GM18508 (cell line): Measurements from ENCODE around the gene FAM53B.

Experiments
- ATAC-seq: cut with Tn5 transposase; IDR thresholded peaks from one replicate; pipeline ENCODE4 v1.9.1; 2021; ENCODE audit warnings: moderate number of reproducible peaks; ENCODE audit not compliant: insufficient read depth, unreplicated experiment

FAM53B gene

GRCh38 chr10:124639206-124639605, 105.0 kb downstream of the FAM53B start:
- no peak for ATAC-seq

GRCh38 chr10:124637746-124638145, 106.4 kb downstream of the FAM53B start:
- ATAC-seq, result no peak

GRCh38 chr10:124637091-124637700, 107.0 kb downstream of the FAM53B start:
- no peak for ATAC-seq

GRCh38 chr10:124636271-124636995, 107.7 kb downstream of the FAM53B start:
- no peak for ATAC-seq

GRCh38 chr10:124632566-124632965, 111.6 kb downstream of the FAM53B start:
- ATAC-seq, result no peak

- no peak for ATAC-seq
Measured at GRCh38 chr10:124632064-124632531, 112.1 kb downstream of the FAM53B start.

- no peak for ATAC-seq
Measured at GRCh38 chr10:124630551-124630950, 113.6 kb downstream of the FAM53B start.

- no peak for ATAC-seq
Measured at GRCh38 chr10:124629842-124630241, 114.3 kb downstream of the FAM53B start.

GRCh38 chr10:124629415-124629814, 114.8 kb downstream of the FAM53B start:
- no peak for ATAC-seq

GRCh38 chr10:124628676-124629021, 115.5 kb downstream of the FAM53B start:
- ATAC-seq, result no peak

- ATAC-seq, result no peak
Measured at GRCh38 chr10:124627866-124628675, 116.1 kb downstream of the FAM53B start.

GRCh38 chr10:124626759-124627380, 117.3 kb downstream of the FAM53B start:
- peak; percentile 67 for ATAC-seq

- ATAC-seq, result no peak
Measured at GRCh38 chr10:124625831-124626238, 118.3 kb downstream of the FAM53B start.

- ATAC-seq, result no peak
Measured at GRCh38 chr10:124624895-124625294, 119.3 kb downstream of the FAM53B start.

- no peak for ATAC-seq
Measured at GRCh38 chr10:124624466-124624865, 119.7 kb downstream of the FAM53B start.

GRCh38 chr10:124624006-124624405, 120.2 kb downstream of the FAM53B start:
- no peak for ATAC-seq

GRCh38 chr10:124622866-124623536, 121.2 kb downstream of the FAM53B start:
- no peak for ATAC-seq

GRCh38 chr10:124622158-124622557, 122.0 kb downstream of the FAM53B start:
- no peak for ATAC-seq

- ATAC-seq, result no peak
Measured at GRCh38 chr10:124621637-124622036, 122.5 kb downstream of the FAM53B start.

GRCh38 chr10:124619802-124620490, 124.2 kb downstream of the FAM53B start:
- no peak for ATAC-seq
